Measurements from ENCODE around the gene PSMB3.

The PSMB3 gene

DNA sequence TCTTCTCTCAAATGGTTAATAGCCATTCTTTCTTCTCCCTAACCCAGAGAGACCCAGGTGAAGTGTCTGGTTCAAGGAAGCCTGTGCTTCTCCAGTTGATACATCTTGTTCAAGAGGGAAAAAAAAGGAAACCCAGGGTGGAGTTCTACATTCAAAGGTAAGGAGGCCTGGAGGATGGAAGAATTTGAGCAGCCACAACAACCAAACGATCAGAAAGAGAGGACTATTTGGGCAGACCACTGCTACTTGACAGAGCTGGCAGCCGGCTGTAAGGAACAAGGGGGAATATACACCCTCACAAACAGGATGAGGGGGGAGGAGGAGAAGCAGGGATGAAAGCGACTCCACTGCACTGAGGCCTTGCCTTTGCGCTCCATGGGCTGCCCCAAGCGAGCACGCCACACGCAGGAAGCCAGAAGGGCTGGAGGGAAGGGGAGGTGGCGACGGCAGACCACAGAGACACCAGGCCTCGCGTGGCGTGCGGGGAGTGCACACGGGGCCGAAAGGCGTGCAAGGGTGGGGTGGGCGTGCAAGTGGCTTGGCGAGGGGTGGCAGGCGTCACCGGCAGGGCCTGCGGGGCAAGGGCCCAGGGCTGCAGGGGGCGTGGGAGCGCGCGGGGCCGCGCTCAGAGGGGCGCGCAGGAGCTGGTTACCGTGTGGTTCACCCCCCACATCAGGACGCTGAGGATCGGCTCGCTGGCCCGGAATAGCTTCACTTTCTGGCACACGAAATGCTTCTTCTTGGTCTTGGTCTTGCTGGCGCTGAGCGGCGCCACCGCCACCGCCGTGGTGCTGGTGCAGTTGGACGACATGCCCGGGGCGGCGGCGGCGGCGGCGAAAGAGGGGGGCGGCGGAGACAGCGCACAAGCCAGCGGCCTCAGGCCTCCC, 46.3 kb downstream of the PSMB3 start:
- peak in 1 of 2 experiments; percentile 28 for DNase-seq

GRCh38 chr17:38799501-38800236, 47.1 kb downstream of the PSMB3 start, which contains the start of gene PIP4K2B:
PIP4K2B (minus strand) TSS chr17:38799556; CDS start chr17:38799424, 132 bp downstream.
- DNase-seq = peak; percentile 72 to 75

DNA sequence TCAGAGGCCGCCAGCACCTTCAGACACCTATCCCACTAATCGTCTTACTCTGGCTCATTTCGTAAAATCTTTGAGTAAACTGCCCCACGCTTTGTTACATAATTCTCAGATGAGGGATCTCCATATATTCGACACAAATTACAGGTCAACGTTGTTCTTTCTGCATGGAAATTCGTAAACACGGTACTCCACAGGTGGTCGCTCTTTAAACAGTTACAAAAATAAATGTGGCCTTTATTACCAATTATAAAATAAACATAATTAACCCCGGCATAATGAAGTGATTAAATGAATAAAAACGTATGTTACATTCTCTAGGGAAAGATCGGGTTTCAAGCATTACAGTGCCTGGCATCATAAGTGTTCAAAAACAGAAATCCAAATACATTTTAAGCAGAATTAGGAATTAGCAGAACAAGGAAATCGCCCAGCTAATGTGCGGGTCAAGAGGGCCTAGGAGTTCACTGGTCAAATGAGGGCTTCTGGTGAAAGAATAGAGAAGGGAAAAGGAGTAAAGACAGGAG, 47.8 kb downstream of the PSMB3 start:
- DNase-seq = no peak

DNA sequence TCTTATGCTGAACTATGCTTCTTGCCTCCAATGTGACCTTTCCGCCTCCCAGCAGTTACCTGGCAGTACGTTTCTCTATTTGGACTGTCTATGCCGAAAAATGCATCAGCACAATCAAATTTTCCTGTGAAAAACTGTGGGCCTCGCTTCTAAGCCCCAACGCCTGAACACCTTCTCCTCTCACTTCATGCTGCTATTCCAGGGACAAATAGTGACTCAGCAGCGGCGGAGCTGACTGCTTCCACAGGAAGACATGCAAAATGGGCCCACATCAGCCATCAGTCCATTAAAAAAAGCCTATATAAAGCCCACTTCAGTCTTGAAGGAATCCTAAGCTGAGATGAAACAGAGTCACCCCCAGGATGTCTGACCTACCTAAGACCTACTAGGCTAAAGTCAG, 57.3 kb downstream of the PSMB3 start:
- no peak for DNase-seq
